ENCODE measurements around the gene DLEC1.
"Not testable (repeated sequence)": the region's sequence is repeated elsewhere in the genome, so short reads cannot be mapped to it uniquely, and the experiment has no call there.

DLEC1 gene

GRCh38 chr3:38022896-38023709 is 15.9 kb upstream of the DLEC1 start:
- peaks cover 16% of the 10 kb centered on the region for H3K36me3 ChIP-seq (ENCODE audit: insufficient read depth, low read length)
- no peaks in the 10 kb centered on the region for H3K9me3 ChIP-seq (replicated peaks; ENCODE audit: low read length)
- H3K4me3 ChIP-seq (ENCODE audit: low read length) = peak overlapping the region; percentile 79
- H3K4me1 ChIP-seq (ENCODE audit: control insufficient read depth, insufficient read depth, low read length) = peaks cover 21% of the 10 kb centered on the region
- H3K27me3 ChIP-seq (ENCODE audit: control insufficient read depth, insufficient read depth, low read length) = no peaks in the 10 kb centered on the region
- no peak overlapping the region for H3K9ac ChIP-seq (ENCODE audit: low read depth, low read length)
- peak overlapping the region; percentile 90 for H3K4me2 ChIP-seq (ENCODE audit: low read length)

DNA sequence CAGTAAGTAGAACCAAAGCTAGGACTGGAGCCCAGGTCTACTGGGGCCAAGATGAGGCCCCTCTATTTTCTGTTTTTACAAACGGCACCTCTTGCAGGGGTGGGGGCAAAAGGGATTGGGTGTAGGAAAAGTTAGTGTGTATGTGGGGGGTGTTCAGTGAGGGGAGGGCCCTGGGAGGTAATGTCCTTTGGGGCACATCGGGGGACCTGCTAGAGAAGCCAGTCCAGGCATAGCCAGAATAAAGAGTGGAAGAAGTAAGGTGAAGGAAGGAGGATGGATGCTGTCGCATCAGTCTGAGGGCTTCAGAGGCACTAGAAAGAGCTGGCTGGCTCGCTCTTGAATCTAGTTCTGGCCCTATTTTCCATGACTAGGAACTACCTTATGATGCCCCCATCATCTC is 12.2 kb upstream of the DLEC1 start:
- no peaks in the 10 kb centered on the region for H3K27me3 ChIP-seq (ENCODE audit: control insufficient read depth, insufficient read depth, low read length)
- H3K4me1 ChIP-seq (ENCODE audit: control insufficient read depth, insufficient read depth, low read length) = peaks cover 48% of the 10 kb centered on the region
- H3K36me3 ChIP-seq (ENCODE audit: insufficient read depth, low read length) = no peaks in the 10 kb centered on the region
- H3K4me2 ChIP-seq (ENCODE audit: low read length) = no peak overlapping the region
- H3K9me3 ChIP-seq (replicated peaks; ENCODE audit: low read length) = no peaks in the 10 kb centered on the region
- no peak overlapping the region for H3K4me3 ChIP-seq (ENCODE audit: low read length)
- H3K9ac ChIP-seq (ENCODE audit: low read depth, low read length) = no peak overlapping the region

DNA sequence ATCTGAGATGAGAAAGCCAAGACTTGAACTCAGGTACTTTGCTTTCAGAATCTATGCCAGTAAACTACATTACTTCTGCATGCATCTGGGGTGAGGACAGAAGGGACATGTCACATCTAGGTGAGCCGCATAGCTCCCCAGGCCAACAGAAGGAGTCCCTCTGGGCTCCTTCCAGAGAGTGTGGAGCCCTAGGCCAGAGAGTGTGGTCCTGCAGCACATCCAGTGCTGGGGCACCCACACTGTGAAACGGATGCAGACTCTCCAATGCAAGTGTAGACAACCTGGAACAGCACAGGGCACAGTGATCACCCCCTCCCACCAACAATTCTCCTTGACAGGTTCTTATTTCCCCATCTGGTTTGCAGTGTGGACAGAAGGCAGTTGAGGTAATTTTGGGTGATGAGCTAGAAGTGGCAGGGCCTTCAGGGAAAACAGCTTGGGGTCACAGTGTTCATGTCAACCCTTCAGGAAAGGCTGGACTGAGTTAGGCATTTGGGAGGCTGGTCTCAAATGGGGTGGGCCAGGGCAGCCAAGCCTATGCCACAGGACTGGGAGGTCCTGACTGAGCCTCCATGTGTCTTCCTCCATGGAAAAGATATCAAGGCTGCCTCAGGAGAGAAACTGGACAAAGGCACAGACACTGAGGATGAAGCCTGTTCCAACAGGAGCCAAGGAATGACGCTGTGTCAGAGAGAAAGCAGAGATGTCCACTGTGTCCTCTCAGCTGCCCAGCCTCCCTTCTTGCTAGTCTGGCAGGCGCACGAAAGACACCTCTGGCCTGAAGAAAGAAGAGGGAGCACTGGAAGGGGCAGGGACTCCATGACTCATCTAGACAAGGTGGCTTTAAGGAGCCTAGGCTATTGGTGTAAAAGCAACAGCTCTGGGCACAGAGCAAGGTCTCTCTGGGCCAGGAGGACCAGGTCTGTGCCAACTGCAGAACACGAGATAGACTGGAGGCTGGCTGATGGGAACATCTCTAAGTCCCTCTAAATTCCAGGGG is 11.2 kb upstream of the DLEC1 start:
- Histone ChIP-seq H3K9ac (ENCODE audit: low read depth, low read length) (no peak overlapping the region), H3K4me1 (ENCODE audit: control insufficient read depth, insufficient read depth, low read length) (peaks cover 52% of the 10 kb centered on the region), H3K27me3 (ENCODE audit: control insufficient read depth, insufficient read depth, low read length) (no peaks in the 10 kb centered on the region), H3K4me3 (ENCODE audit: low read length) (peak overlapping the region; percentile 84), H3K9me3 (replicated peaks; ENCODE audit: low read length) (no peaks in the 10 kb centered on the region), H3K36me3 (ENCODE audit: insufficient read depth, low read length) (no peaks in the 10 kb centered on the region), H3K4me2 (ENCODE audit: low read length) (peak overlapping the region; percentile 93)

DNA sequence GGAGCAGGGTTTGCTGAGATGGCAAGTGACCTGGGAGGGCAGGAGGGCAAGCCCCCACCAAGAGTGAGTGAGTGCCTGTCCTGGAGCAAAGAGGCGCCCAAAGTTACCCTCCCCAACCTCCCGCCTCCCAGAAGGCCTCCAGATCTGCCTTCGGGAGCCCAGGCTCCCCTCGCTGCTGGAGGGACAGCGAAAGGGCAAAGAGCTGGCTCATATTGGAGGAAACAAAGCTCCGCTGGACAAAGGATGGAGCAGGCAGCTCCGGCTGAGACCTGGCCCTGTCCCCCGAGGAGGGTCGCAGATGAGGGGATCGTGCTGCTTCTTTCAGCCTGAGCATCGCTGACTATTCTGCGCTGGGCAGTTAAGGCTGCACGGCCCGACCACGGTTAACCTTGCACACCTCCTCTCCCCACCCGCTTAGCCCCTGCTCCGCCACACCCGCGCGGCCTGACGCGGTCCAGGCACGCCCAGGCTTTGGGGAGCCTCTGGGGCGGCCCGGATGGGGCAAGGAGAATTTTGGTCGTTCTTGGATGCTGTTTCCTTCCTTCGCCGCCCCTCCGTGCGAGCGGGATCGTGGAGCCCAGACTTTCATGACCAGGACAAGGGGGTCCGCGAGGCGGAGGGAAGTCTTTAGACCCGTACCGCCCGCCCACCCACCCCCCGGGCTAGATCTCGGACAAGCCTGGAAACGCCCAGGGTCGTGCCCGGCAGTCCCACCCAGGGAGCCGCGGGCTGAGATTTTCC is 10.2 kb upstream of the DLEC1 start:
- peaks cover 48% of the 10 kb centered on the region for H3K4me1 ChIP-seq (ENCODE audit: control insufficient read depth, insufficient read depth, low read length)
- no peaks in the 10 kb centered on the region for H3K27me3 ChIP-seq (ENCODE audit: control insufficient read depth, insufficient read depth, low read length)
- H3K9ac ChIP-seq (ENCODE audit: low read depth, low read length) = peak overlapping the region; percentile 86
- no peaks in the 10 kb centered on the region for H3K9me3 ChIP-seq (replicated peaks; ENCODE audit: low read length)
- H3K4me3 ChIP-seq (ENCODE audit: low read length) = peak overlapping the region; percentile 84
- H3K4me2 ChIP-seq (ENCODE audit: low read length) = peak overlapping the region; percentile 93
- H3K36me3 ChIP-seq (ENCODE audit: insufficient read depth, low read length) = no peaks in the 10 kb centered on the region

- peaks cover 43% of the 10 kb centered on the region for H3K4me1 ChIP-seq (ENCODE audit: control insufficient read depth, insufficient read depth, low read length)
- H3K36me3 ChIP-seq (ENCODE audit: insufficient read depth, low read length) = no peaks in the 10 kb centered on the region
- H3K4me3 ChIP-seq (ENCODE audit: low read length) = peak within 1 kb of the TSS; percentile 84
- no peaks in the 10 kb centered on the region for H3K27me3 ChIP-seq (ENCODE audit: control insufficient read depth, insufficient read depth, low read length)
- H3K9ac ChIP-seq (ENCODE audit: low read depth, low read length) = peak within 1 kb of the TSS; percentile 86
- peak within 1 kb of the TSS; percentile 93 for H3K4me2 ChIP-seq (ENCODE audit: low read length)
- H3K9me3 ChIP-seq (replicated peaks; ENCODE audit: low read length) = no peaks in the 10 kb centered on the region
Observed at GRCh38 chr3:38029400-38030125, 9.4 kb upstream of the DLEC1 start, which contains the start of gene PLCD1. Gene PLCD1, minus strand, starts transcription at chr3:38029642. Its CDS starts 103 bp downstream, at chr3:38029539.

DNA sequence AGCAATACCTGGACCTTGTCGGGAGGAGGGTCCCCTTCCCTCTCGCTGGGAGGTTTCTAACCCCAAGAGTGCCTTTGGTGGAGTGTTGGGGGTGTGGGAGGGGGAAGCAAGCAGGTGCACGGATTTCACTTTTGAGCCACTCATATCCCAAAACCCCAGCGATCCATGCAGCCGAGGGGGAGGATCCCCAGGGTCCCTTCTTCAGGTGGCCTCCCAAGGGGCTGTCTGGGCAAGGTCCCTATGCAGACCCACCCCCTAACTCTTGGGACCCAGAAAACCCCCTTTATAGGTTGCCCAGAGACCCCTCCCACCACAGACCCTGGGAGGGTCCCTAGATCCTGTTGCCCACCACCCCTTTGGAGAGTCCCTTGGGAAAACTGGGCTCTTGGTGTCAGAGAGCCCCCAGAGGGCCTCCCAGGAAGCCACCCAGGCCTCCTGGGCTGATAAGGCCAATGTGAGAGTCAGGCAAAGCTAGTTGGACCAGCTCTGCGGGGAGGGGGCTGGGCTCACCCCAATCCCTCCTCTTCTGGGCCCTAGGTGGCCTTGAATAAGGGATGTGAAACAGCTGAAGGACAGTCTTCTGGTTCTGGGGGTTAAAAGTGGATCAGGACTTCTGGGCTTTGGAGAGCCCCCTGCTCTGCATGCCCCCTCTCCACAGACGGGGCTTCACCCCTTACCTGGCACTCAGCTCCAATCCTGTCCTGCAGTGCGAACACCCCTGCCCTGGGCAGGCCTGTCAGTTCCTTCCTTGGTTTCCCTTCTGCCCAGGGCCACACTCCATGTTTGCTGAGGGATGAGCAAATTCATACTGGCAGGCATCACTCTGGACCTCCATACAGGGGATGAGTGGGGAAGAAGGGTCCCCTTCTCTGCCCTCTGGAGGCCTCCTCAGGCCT is 8.6 kb upstream of the DLEC1 start:
- H3K36me3 ChIP-seq (ENCODE audit: insufficient read depth, low read length) = no peaks in the 10 kb centered on the region
- peak overlapping the region; percentile 84 for H3K4me3 ChIP-seq (ENCODE audit: low read length)
- H3K9ac ChIP-seq (ENCODE audit: low read depth, low read length) = peak overlapping the region; percentile 84
- peaks cover 40% of the 10 kb centered on the region for H3K4me1 ChIP-seq (ENCODE audit: control insufficient read depth, insufficient read depth, low read length)
- peak overlapping the region; percentile 93 for H3K4me2 ChIP-seq (ENCODE audit: low read length)
- no peaks in the 10 kb centered on the region for H3K9me3 ChIP-seq (replicated peaks; ENCODE audit: low read length)
- H3K27me3 ChIP-seq (ENCODE audit: control insufficient read depth, insufficient read depth, low read length) = no peaks in the 10 kb centered on the region

DNA sequence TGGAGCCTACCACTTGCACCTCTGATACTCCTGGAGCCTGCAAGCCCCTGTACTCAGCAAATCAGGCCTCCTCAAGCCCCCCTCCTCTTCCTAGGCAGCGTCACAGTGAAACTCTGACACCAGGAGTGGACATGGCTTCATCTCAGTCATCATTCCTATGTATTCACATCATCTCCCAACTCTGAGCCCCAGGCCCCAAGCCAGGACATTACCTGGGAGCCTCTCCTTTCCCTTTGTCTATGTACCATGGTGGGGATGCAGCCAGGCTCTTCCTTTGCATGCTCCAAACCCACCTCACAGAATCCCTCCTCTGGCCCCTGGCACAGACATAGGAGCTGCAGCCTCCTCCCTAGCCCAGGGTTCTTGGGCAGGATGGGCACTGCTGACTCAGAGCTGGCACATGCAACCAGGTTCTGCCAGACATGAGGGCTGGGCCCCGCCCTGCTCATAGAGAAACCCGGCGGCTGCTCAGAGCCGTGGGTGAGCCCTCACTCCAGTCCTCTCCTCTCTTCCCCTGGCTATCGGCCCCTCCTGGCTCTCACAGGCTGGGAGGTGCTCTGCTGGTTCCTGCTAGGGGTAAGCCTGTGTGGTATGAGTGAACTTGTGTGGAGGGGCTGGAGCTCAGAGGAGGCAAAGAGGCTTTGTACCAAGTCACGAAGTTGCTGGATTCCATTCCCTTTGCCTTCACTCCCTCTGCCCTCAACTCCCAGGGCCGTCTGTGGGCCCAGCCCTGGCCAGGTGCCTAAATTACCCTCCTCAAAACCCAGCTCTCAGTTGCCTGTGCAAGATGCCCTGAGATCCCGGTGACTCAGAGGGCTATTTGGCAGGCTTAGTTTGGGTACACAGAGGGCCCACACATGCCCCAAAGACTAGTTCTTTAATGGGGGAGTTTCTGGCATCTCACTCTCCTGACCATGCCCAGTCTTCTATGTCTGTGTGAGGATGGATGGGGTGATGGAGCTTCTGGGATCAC is 7.7 kb upstream of the DLEC1 start:
- peak overlapping the region; percentile 20 for H3K4me3 ChIP-seq (ENCODE audit: low read length)
- peak overlapping the region; percentile 84 for H3K9ac ChIP-seq (ENCODE audit: low read depth, low read length)
- H3K4me1 ChIP-seq (ENCODE audit: control insufficient read depth, insufficient read depth, low read length) = peaks cover 33% of the 10 kb centered on the region
- no peaks in the 10 kb centered on the region for H3K36me3 ChIP-seq (ENCODE audit: insufficient read depth, low read length)
- no peaks in the 10 kb centered on the region for H3K9me3 ChIP-seq (replicated peaks; ENCODE audit: low read length)
- no peaks in the 10 kb centered on the region for H3K27me3 ChIP-seq (ENCODE audit: control insufficient read depth, insufficient read depth, low read length)
- peak overlapping the region; percentile 93 for H3K4me2 ChIP-seq (ENCODE audit: low read length)

GRCh38 chr3:38032328-38032865 is 6.6 kb upstream of the DLEC1 start:
- no peaks in the 10 kb centered on the region for H3K9me3 ChIP-seq (replicated peaks; ENCODE audit: low read length)
- peaks cover 33% of the 10 kb centered on the region for H3K4me1 ChIP-seq (ENCODE audit: control insufficient read depth, insufficient read depth, low read length)
- no peak overlapping the region for H3K4me2 ChIP-seq (ENCODE audit: low read length)
- no peaks in the 10 kb centered on the region for H3K36me3 ChIP-seq (ENCODE audit: insufficient read depth, low read length)
- H3K9ac ChIP-seq (ENCODE audit: low read depth, low read length) = no peak overlapping the region
- no peak overlapping the region for H3K4me3 ChIP-seq (ENCODE audit: low read length)
- no peaks in the 10 kb centered on the region for H3K27me3 ChIP-seq (ENCODE audit: control insufficient read depth, insufficient read depth, low read length)

GRCh38 chr3:38033586-38033985 is 5.4 kb upstream of the DLEC1 start:
- peaks cover 26% of the 10 kb centered on the region for H3K4me1 ChIP-seq (ENCODE audit: control insufficient read depth, insufficient read depth, low read length)
- H3K9ac ChIP-seq (ENCODE audit: low read depth, low read length); H3K36me3 ChIP-seq (ENCODE audit: insufficient read depth, low read length); H3K27me3 ChIP-seq (ENCODE audit: control insufficient read depth, insufficient read depth, low read length); H3K9me3 ChIP-seq (replicated peaks; ENCODE audit: low read length); H3K4me3 ChIP-seq (ENCODE audit: low read length); H3K4me2 ChIP-seq (ENCODE audit: low read length): not testable (repeated sequence)
